NT2/D1 (cell line): ENCODE measurements around the gene LLGL1.

Source experiments
- SUZ12 ChIP-seq: IDR thresholded peaks from 2 replicates; pipeline ENCODE4 v1.6.1; 2011; ENCODE audit not compliant: insufficient read length, insufficient read depth; ENCODE audit errors: extremely low read depth
- YY1 ChIP-seq: IDR thresholded peaks from 2 replicates; pipeline ENCODE4 v1.6.1; 2011; ENCODE audit not compliant: insufficient read length, insufficient read depth
- ZNF274 ChIP-seq: IDR thresholded peaks from 2 replicates; pipeline ENCODE4 v1.6.1; 2011; ENCODE audit warnings: mild to moderate bottlenecking, low read depth, low read length

- no peak for TF ChIP-seq YY1
- no peak for TF ChIP-seq SUZ12
- no peak for TF ChIP-seq ZNF274
These were observed 36.7 kb downstream of the LLGL1 start for GRCh38 chr17:18262111-18262510.
